SK-N-SH (cell line): Measurements from ENCODE around the gene NCKAP5. TPM values are rescaled to one million over a fixed set of nuclear protein-coding genes. Genes with fewer than 3 reads are reported as not detected.

Experiments
- CTCF ChIA-PET: fragments of 300-600, 350-600 bp; formaldehyde crosslinking; extraction: SDS; loops from one replicate; lab custom pipeline; 2021; lab: Yijun Ruan, JAX
- POLR2A ChIA-PET: fragments of 350-600 bp; sonication (Branson Sonifier 250); formaldehyde crosslinking; extraction: SDS; loops from one replicate; lab custom pipeline; 2020; ENCODE audit warnings: antibody characterized with exemption, inconsistent platforms; lab: Yijun Ruan, JAX
- DNase-seq: peaks from one replicate; pipeline ENCODE4 v3.0.0; 2012
- H2AFZ ChIP-seq: fragments of 200-600 bp; sonication (generic); 2 replicates; pipeline ENCODE4 v1.8.1; 2016; ENCODE audit warnings: antibody characterized with exemption, mild to moderate bottlenecking, low read depth
- H3F3A ChIP-seq: fragments of 200-600 bp; sonication (generic); replicated peaks from 2 replicates; pipeline ENCODE3; 2016; ENCODE audit warnings: antibody characterized with exemption, mild to moderate bottlenecking; ENCODE audit not compliant: insufficient read depth
- H3K27ac ChIP-seq, 2 experiments: fragments of 200-500 bp in 1 of 2; fragments of 200-600 bp in 1 of 2; sonication (Bioruptor generic) in 1 of 2; sonication (generic), shearing (Covaris generic) in 1 of 2; 2 replicates each; pipeline versions ENCODE4 v1.5.1 to v1.6.1; 2014 to 2016; ENCODE audit warnings: low read depth in 2 of 2, inconsistent platforms in 1 of 2, low read length in 1 of 2, mild to moderate bottlenecking in 1 of 2, mixed read lengths in 1 of 2
- H3K27me3 ChIP-seq: fragments of 200-600 bp; sonication (generic), shearing (Covaris generic); 2 replicates; pipeline ENCODE4 v1.6.1; 2016; ENCODE audit warnings: mixed run types; ENCODE audit not compliant: insufficient read depth
- H3K36me3 ChIP-seq, 2 experiments: fragments of 200-500 bp in 1 of 2; fragments of 200-600 bp in 1 of 2; sonication (Bioruptor generic) in 1 of 2; sonication (generic) in 1 of 2; replicated peaks in 1 of 2; 2 replicates each; pipeline versions ENCODE3 to v1.5.1; 2014 to 2016; ENCODE audit warnings: low read length in 1 of 2, mild to moderate bottlenecking in 1 of 2; ENCODE audit not compliant: insufficient read depth in 2 of 2, control insufficient read depth in 1 of 2
- H3K4me1 ChIP-seq, 2 experiments: fragments of 200-500 bp in 1 of 2; fragments of 200-600 bp in 1 of 2; sonication (Bioruptor generic) in 1 of 2; sonication (generic), shearing (Covaris generic) in 1 of 2; 2 replicates each; pipeline versions ENCODE4 v1.5.1 to v1.6.1; 2014 to 2016; ENCODE audit warnings: low read depth in 1 of 2, low read length in 1 of 2, mixed run types in 1 of 2; ENCODE audit not compliant: insufficient read depth in 2 of 2, control insufficient read depth in 1 of 2
- H3K4me2 ChIP-seq: fragments of 200-600 bp; sonication (generic), shearing (Covaris generic); 2 replicates; pipeline ENCODE4 v1.6.1; 2017; ENCODE audit warnings: mixed run types
- H3K4me3 ChIP-seq, 2 experiments: fragments of 200-500 bp in 1 of 2; fragments of 200-600 bp in 1 of 2; sonication (Bioruptor generic) in 1 of 2; sonication (generic), shearing (Covaris generic) in 1 of 2; 2 replicates each; pipeline versions ENCODE4 v1.5.1 to v1.8.1; 2014 to 2016; ENCODE audit warnings: low read depth in 2 of 2, inconsistent platforms in 1 of 2, low read length in 1 of 2, mild to moderate bottlenecking in 1 of 2, mixed read lengths in 1 of 2, moderate library complexity in 1 of 2
- H3K79me2 ChIP-seq: fragments of 200-600 bp; sonication (generic); 2 replicates; pipeline ENCODE4 v1.8.1; 2017; ENCODE audit warnings: mild to moderate bottlenecking; ENCODE audit not compliant: insufficient read depth
- H3K9ac ChIP-seq: fragments of 200-600 bp; sonication (generic); 2 replicates; pipeline ENCODE4 v1.6.1; 2017; ENCODE audit warnings: mixed run types
- H3K9me2 ChIP-seq: fragments of 200-600 bp; sonication (generic); 2 replicates; pipeline ENCODE4 v1.6.1; 2017; ENCODE audit warnings: mixed run types
- H3K9me3 ChIP-seq: fragments of 200-600 bp; sonication (generic); 2 replicates; pipeline ENCODE4 v1.6.1; 2017; ENCODE audit warnings: mixed run types, mild to moderate bottlenecking, moderate library complexity
- H4K20me1 ChIP-seq: fragments of 200-600 bp; sonication (generic); 2 replicates; pipeline ENCODE4 v1.6.1; 2017; ENCODE audit warnings: mild to moderate bottlenecking, mixed run types; ENCODE audit not compliant: insufficient read depth
- CTCF ChIP-seq: fragments of 200-600 bp; sonication (generic); IDR thresholded peaks from 2 replicates; pipeline ENCODE4 v1.6.1; 2017; ENCODE audit warnings: antibody characterized with exemption, mild to moderate bottlenecking, moderate library complexity
- ELF1 ChIP-seq: IDR thresholded peaks from 2 replicates; pipeline ENCODE4 v1.4.0; 2012
- FOSL2 ChIP-seq: IDR thresholded peaks from 2 replicates; pipeline ENCODE4 v1.4.0; 2012; ENCODE audit warnings: low read depth, mild to moderate bottlenecking, moderate library complexity, borderline replicate concordance
- FOXJ3 ChIP-seq: sonication (generic); formaldehyde crosslinking; IDR thresholded peaks from 2 replicates; pipeline ENCODE4 v1.5.1; 2020; ENCODE audit warnings: mild to moderate bottlenecking, missing genetic modification reagents
- GATA2 ChIP-seq: sonication (generic); formaldehyde crosslinking; IDR thresholded peaks from 2 replicates; pipeline ENCODE4 v1.5.0; 2020; ENCODE audit warnings: mild to moderate bottlenecking, missing genetic modification reagents
- IRF3 ChIP-seq: fragments of 150-350 bp; IDR thresholded peaks from 2 replicates; pipeline ENCODE4 v1.6.1; 2016; ENCODE audit warnings: mild to moderate bottlenecking, low read depth, low read length
- JUND ChIP-seq: IDR thresholded peaks from 2 replicates; pipeline ENCODE4 v1.4.0; 2012
- MAX ChIP-seq: IDR thresholded peaks from 2 replicates; pipeline ENCODE4 v1.4.0; 2012; ENCODE audit warnings: low read depth
- MEF2A ChIP-seq: IDR thresholded peaks from 2 replicates; pipeline ENCODE4 v1.4.0; 2012; ENCODE audit warnings: low read depth, borderline replicate concordance
- NFIC ChIP-seq: IDR thresholded peaks from 2 replicates; pipeline ENCODE4 v1.4.0; 2012; ENCODE audit warnings: borderline replicate concordance
- NRF1 ChIP-seq: IDR thresholded peaks from 2 replicates; pipeline ENCODE4 v1.6.1; 2012; ENCODE audit warnings: low read depth, mild to moderate bottlenecking, low read length
- PBX3 ChIP-seq: IDR thresholded peaks from 2 replicates; pipeline ENCODE4; 2012
- RFX5 ChIP-seq: IDR thresholded peaks from 2 replicates; pipeline ENCODE4 v1.6.1; 2012; ENCODE audit warnings: mild to moderate bottlenecking, improper control_type of control experiment, low read length
- RXRA ChIP-seq: IDR thresholded peaks from 2 replicates; pipeline ENCODE4 v1.4.0; 2012; ENCODE audit warnings: low read depth, mild to moderate bottlenecking, borderline replicate concordance
- SMC3 ChIP-seq: IDR thresholded peaks from 2 replicates; pipeline ENCODE4 v1.6.1; 2012; ENCODE audit warnings: low read depth, low read length, improper control_type of control experiment
- TCF12 ChIP-seq: IDR thresholded peaks from 2 replicates; pipeline ENCODE4 v1.4.0; 2012
- TEAD4 ChIP-seq: IDR thresholded peaks from 2 replicates; pipeline ENCODE4 v1.4.0; 2012; ENCODE audit warnings: mild to moderate bottlenecking, borderline replicate concordance; ENCODE audit not compliant: insufficient read depth
- USF1 ChIP-seq: IDR thresholded peaks from 2 replicates; pipeline ENCODE4 v1.4.0; 2012; ENCODE audit warnings: low read depth, borderline replicate concordance
- ZBTB33 ChIP-seq: IDR thresholded peaks from 2 replicates; pipeline ENCODE4 v1.4.0; 2012; ENCODE audit warnings: low read depth, borderline replicate concordance
- WGBS: methylation state at CpG from one replicate; pipeline ENCODE4 v1.1.6; 2017; ENCODE audit warnings: low lambda C conversion rate; 5-methylcytosine and 5-hydroxymethylcytosine counted together
- polyA plus RNA-seq, 3 experiments: library from polyadenylated mRNA; depleted of rRNA; stranded (reverse); fragments of >200 nt; gene quantifications; 2 replicates each; pipeline ENCODE4 v1.2.3, GENCODE V29; 2012

NCKAP5 gene
- polyA plus RNA-seq, 1 of the 3 experiments (the other 2 are of a cell fraction): 0.02 TPM

- CTCF ChIA-PET: interaction anchor here (0.6 kb wide), 1 partner anchor 46 kb away, joined by 3 read pairs; no protein-coding TSS in a partner anchor
- H3K27me3 ChIP-seq: no peaks in the 10 kb centered on the region
- WGBS: 41% methylated on average over 1 of the region's 1 CpG
- no peak for DNase-seq
- TF ChIP-seq IRF3 (no peak), NFIC (no peak), MAX (no peak), FOSL2 (no peak), ZBTB33 (no peak), JUND (no peak), FOXJ3 (no peak), TCF12 (no peak), SMC3 (no peak), USF1 (no peak), TEAD4 (no peak)
- TF ChIP-seq, all 33 proteins: peak for 0
- POLR2A ChIA-PET: no interaction called here
- no peaks in the 10 kb centered on the region for H3K79me2 ChIP-seq
- H3K9me2 ChIP-seq: no peaks in the 10 kb centered on the region
- H4K20me1 ChIP-seq: no peaks in the 10 kb centered on the region
- no peaks in the 10 kb centered on the region for H3K36me3 ChIP-seq
- no peak overlapping the region for H3K9ac ChIP-seq
- no peak overlapping the region for H3K4me2 ChIP-seq
- H3K27ac ChIP-seq: no peak overlapping the region
- H3K9me3 ChIP-seq: no peaks in the 10 kb centered on the region
- H3F3A ChIP-seq: no peaks in the 10 kb centered on the region
- H3K4me3 ChIP-seq: no peak overlapping the region
- no peak overlapping the region for H2AFZ ChIP-seq
- no peaks in the 10 kb centered on the region for H3K4me1 ChIP-seq
These were observed 281.8 kb downstream of the NCKAP5 start for GRCh38 chr2:133286326-133286922.

GRCh38 chr2:133273031-133273430 lies 295.2 kb downstream of the NCKAP5 start:
- Histone ChIP-seq H3K36me3 (no peaks in the 10 kb centered on the region), H3K9me2 (no peaks in the 10 kb centered on the region), H3F3A (no peaks in the 10 kb centered on the region), H3K9ac (no peak overlapping the region), H3K9me3 (no peaks in the 10 kb centered on the region), H3K27me3 (no peaks in the 10 kb centered on the region), H2AFZ (no peak overlapping the region), H3K4me1 (no peaks in the 10 kb centered on the region), H4K20me1 (no peaks in the 10 kb centered on the region), H3K79me2 (no peaks in the 10 kb centered on the region), H3K4me3 (no peak overlapping the region), H3K4me2 (no peak overlapping the region), H3K27ac (no peak overlapping the region)
- CTCF ChIA-PET: no interaction called here
- WGBS: 31% methylated on average over 3 of the region's 3 CpGs
- DNase-seq: no peak
- TF ChIP-seq GATA2 (CRISPR knock-in tag) (no peak), RXRA (no peak), RFX5 (no peak), CTCF (no peak), MEF2A (no peak), JUND (no peak), PBX3 (no peak), NFIC (no peak), ELF1 (no peak), NRF1 (no peak), ZBTB33 (no peak)
- POLR2A ChIA-PET: no interaction called here
